C4-2B (cell line): Measurements from ENCODE around the gene RNF169.

ENCODE experiments used
- CTCF ChIP-seq: fragments of 450-650 bp; conservative IDR thresholded peaks from 2 replicates; pipeline ENCODE4 v1.5.1; 2017; ENCODE audit warnings: mild to moderate bottlenecking
- ZFX ChIP-seq: fragments of 450-650 bp; IDR thresholded peaks from 2 replicates; pipeline ENCODE4 v1.6.1; 2017

DNA sequence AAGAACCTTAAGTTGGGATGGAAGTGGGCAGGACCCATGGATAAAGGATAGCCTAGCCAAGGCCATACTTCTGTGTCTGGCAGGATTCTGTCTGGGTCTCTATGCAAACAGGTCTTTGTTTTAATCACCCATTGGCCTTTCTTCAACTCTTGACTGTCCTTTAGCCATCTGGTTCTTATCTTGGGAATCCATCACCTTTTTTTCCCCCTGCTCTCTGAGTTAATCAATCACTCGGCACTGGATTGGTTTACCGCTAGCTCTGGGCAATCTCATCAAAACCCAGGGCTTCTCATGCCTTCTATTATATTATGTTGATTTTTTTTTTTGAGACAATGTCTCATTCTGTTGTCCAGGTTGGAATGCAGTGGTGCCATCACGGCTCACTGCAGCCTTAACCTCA is 1.8 kb upstream of the RNF169 start:
- TF ChIP-seq CTCF = no peak
- TF ChIP-seq ZFX = no peak
